ENCODE results near the gene NRXN3.

DNA sequence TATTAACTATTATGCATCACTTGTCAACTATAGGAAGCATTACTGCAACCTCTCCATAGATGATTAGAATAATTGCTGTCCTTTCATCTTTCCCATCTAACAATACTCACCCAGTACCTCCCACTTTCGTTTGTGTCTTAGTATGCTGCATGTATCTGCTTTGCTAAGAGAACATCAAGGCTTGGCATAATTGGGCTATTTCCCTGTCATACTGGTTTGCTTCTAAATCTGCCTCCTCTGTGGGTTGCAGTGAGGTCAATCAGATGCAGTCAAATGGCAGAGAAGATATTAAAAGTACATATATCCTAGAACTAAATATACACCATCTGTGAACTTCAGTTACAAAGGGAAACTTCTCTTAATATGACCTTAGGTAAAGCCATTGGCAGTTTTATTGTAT lies 1330.3 kb downstream of the NRXN3 start:
- TF ChIP-seq CTCF (IDR thresholded peaks at IDR 0.05) (no peak), POLR2A (IDR thresholded peaks at IDR 0.05) (no peak), EP300 (IDR thresholded peaks at IDR 0.05) (no peak)

All from stomach (tissue), 4 donors.